Measurements from ENCODE around the gene GBA3. TPM values are rescaled to one million over a fixed set of nuclear protein-coding genes. Genes with fewer than 3 reads are reported as not detected.

The GBA3 gene
- total RNA-seq, 4 donors from 2014 or later = 2.4 TPM; not detected in 3

DNA sequence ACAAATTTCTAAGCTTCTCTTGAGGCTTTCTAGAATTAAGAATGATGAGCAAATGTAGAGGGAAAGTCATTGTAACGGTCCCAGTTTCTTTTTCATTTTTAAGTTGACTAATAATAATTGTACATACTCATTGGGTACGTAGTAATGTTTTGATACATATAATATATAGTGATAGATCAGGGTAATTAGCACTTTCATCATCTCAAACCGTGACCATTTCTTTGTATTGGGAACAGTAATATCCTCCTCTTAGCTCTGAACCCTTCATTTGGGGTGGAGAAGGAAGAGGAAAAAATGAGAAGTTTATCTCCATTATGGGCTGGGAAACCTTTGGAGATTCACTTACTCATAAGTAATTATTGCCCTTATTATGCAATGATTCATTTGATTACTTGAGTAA is 39.0 kb upstream of the GBA3 start:
- Histone ChIP-seq H3K27me3 (no peaks in the 10 kb centered on the region), H3K4me3 (no peak overlapping the region), H3K4me1 (no peaks in the 10 kb centered on the region), H3K36me3 (no peaks in the 10 kb centered on the region), H3K9me3 (no peaks in the 10 kb centered on the region), H3K27ac (no peak overlapping the region)
- intact Hi-C loops (cut with DNase I; ENCODE audit: low total_unique reads) = no loop called here
- TF ChIP-seq POLR2A (IDR thresholded peaks at IDR 0.05) = no peak
- TF ChIP-seq, protein P1, sequence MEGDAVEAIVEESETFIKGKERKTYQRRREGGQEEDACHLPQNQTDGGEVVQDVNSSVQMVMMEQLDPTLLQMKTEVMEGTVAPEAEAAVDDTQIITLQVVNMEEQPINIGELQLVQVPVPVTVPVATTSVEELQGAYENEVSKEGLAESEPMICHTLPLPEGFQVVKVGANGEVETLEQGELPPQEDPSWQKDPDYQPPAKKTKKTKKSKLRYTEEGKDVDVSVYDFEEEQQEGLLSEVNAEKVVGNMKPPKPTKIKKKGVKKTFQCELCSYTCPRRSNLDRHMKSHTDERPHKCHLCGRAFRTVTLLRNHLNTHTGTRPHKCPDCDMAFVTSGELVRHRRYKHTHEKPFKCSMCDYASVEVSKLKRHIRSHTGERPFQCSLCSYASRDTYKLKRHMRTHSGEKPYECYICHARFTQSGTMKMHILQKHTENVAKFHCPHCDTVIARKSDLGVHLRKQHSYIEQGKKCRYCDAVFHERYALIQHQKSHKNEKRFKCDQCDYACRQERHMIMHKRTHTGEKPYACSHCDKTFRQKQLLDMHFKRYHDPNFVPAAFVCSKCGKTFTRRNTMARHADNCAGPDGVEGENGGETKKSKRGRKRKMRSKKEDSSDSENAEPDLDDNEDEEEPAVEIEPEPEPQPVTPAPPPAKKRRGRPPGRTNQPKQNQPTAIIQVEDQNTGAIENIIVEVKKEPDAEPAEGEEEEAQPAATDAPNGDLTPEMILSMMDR (IDR thresholded peaks at IDR 0.05) = no peak
- DNase-seq = no peak

GRCh38 chr4:22661443-22661842 is 31.3 kb upstream of the GBA3 start:
- Histone ChIP-seq H3K9me3 (no peaks in the 10 kb centered on the region), H3K4me3 (no peak overlapping the region), H3K27me3 (no peaks in the 10 kb centered on the region), H3K27ac (no peak overlapping the region), H3K4me1 (no peaks in the 10 kb centered on the region), H3K36me3 (no peaks in the 10 kb centered on the region)
- intact Hi-C loops (cut with DNase I; ENCODE audit: low total_unique reads) = no loop called here
- TF ChIP-seq, protein P1 (IDR thresholded peaks at IDR 0.05) = no peak
- no peak for TF ChIP-seq POLR2A (IDR thresholded peaks at IDR 0.05)
- DNase-seq = no peak

DNA sequence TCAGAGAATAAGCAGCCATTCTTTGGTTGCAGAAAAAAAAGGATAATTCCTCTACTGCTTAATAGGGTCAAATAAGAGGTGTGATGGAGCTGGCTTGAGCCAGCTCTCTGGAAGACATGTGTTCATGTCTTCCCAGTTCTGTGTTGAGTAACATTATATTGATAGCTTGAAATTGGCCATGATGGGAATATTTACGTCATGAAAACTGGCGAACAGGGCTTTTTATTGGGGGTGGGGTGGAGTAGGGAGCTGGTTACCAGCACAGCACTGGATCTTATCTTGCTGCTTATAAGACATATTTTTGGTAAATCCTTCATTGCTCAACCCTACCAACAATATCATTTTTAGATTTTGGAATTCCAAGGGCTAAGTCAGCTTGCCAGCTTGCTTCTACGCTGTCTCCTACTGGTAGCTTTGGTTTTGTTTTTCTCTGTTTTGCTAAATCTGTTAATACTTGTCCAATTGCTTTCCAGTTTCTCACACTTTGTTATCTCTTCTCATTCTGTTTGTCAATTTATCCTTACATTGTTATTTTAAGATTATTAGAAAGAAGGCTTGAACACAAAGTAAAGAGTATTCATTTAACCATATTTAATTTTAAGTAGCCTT is 25.3 kb upstream of the GBA3 start:
- Histone ChIP-seq H3K4me3 (no peak overlapping the region), H3K27ac (no peak overlapping the region), H3K4me1 (no peaks in the 10 kb centered on the region), H3K9me3 (no peaks in the 10 kb centered on the region), H3K27me3 (no peaks in the 10 kb centered on the region), H3K36me3 (no peaks in the 10 kb centered on the region)
- DNase-seq = no peak
- TF ChIP-seq, protein P1 (IDR thresholded peaks at IDR 0.05) = no peak
- TF ChIP-seq POLR2A (IDR thresholded peaks at IDR 0.05) = no peak
- intact Hi-C loops (cut with DNase I; ENCODE audit: low total_unique reads) = no loop called here

DNA sequence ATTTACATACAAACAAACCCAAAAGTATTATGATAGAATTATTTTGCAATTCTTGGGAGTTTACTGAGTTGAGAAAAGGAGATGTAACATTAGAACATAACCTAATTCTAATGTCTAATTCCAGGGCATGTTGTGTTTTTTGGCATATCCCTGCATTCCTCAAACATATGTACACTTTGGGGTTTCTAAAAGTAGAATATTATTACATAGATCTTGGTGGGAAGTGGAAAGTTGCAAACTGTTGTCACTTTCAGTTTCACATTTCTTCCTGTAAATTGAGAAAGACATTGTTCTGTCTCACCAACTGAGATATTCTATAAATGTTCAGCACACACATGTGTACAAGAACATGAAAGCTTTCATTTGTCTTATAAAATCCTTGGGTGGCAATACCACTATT is 24.4 kb upstream of the GBA3 start:
- H3K36me3 ChIP-seq = no peaks in the 10 kb centered on the region
- DNase-seq = no peak
- intact Hi-C loops (cut with DNase I; ENCODE audit: low total_unique reads) = no loop called here
- no peak overlapping the region for H3K4me3 ChIP-seq
- H3K27me3 ChIP-seq = no peaks in the 10 kb centered on the region
- no peaks in the 10 kb centered on the region for H3K9me3 ChIP-seq
- no peak overlapping the region for H3K27ac ChIP-seq
- TF ChIP-seq POLR2A (IDR thresholded peaks at IDR 0.05) = no peak
- TF ChIP-seq, protein P1 (IDR thresholded peaks at IDR 0.05) = no peak
- no peaks in the 10 kb centered on the region for H3K4me1 ChIP-seq

GRCh38 chr4:22668702-22669101 is 24.0 kb upstream of the GBA3 start:
- Histone ChIP-seq H3K9me3 (no peaks in the 10 kb centered on the region), H3K27me3 (no peaks in the 10 kb centered on the region), H3K4me1 (no peaks in the 10 kb centered on the region), H3K4me3 (no peak overlapping the region), H3K27ac (no peak overlapping the region), H3K36me3 (no peaks in the 10 kb centered on the region)
- no peak for DNase-seq
- TF ChIP-seq, protein P1 (IDR thresholded peaks at IDR 0.05) = no peak
- no peak for TF ChIP-seq POLR2A (IDR thresholded peaks at IDR 0.05)
- intact Hi-C loops (cut with DNase I; ENCODE audit: low total_unique reads) = no loop called here

Measured in uterus (tissue), 4 donors.